HG02588 (cell line): Measurements from ENCODE around the gene KCTD19.
A peak's percentile ranks its signal among the peaks of the same experiment; 100 is the strongest.

ENCODE experiments used
- ATAC-seq: cut with Tn5 transposase; IDR thresholded peaks from one replicate; pipeline ENCODE4 v1.9.1; 2021; ENCODE audit warnings: mild to moderate bottlenecking, moderate library complexity; ENCODE audit not compliant: unreplicated experiment

Gene KCTD19

GRCh38 chr16:67283826-67284555 lies 42.5 kb downstream of the KCTD19 start:
- ATAC-seq, result no peak

- no peak for ATAC-seq
These were observed 43.3 kb downstream of the KCTD19 start for GRCh38 chr16:67283039-67283825.

- ATAC-seq, result no peak
These were observed 44.1 kb downstream of the KCTD19 start for GRCh38 chr16:67282447-67282805.

- ATAC-seq, result no peak
These were observed 44.8 kb downstream of the KCTD19 start for GRCh38 chr16:67281536-67282446.

- no peak for ATAC-seq
These were observed 46.2 kb downstream of the KCTD19 start for GRCh38 chr16:67280090-67281015.

GRCh38 chr16:67279296-67280089 lies 47.0 kb downstream of the KCTD19 start, which contains the start of gene PLEKHG4:
TSS of gene PLEKHG4 (plus strand) at chr16:67279532. CDS start at chr16:67280045, 513 bp downstream.
- peak; percentile 72 for ATAC-seq

- peak; percentile 25 for ATAC-seq
These were observed 47.7 kb downstream of the KCTD19 start for GRCh38 chr16:67278773-67279295.

GRCh38 chr16:67277999-67278772 lies 48.4 kb downstream of the KCTD19 start:
- no peak for ATAC-seq

- no peak for ATAC-seq
These were observed 49.1 kb downstream of the KCTD19 start for GRCh38 chr16:67277294-67277998.

- ATAC-seq, result no peak
These were observed 51.2 kb downstream of the KCTD19 start for GRCh38 chr16:67275321-67275720.

- ATAC-seq, result no peak
These were observed 55.1 kb downstream of the KCTD19 start for GRCh38 chr16:67271446-67271845.

- ATAC-seq, result no peak
These were observed 55.6 kb downstream of the KCTD19 start for GRCh38 chr16:67270931-67271338.

GRCh38 chr16:67269766-67270165 lies 56.8 kb downstream of the KCTD19 start:
- no peak for ATAC-seq

GRCh38 chr16:67268136-67268579 lies 58.4 kb downstream of the KCTD19 start:
- ATAC-seq, result no peak

GRCh38 chr16:67265834-67266233 lies 60.7 kb downstream of the KCTD19 start:
- no peak for ATAC-seq

- no peak for ATAC-seq
These were observed 61.7 kb downstream of the KCTD19 start for GRCh38 chr16:67264866-67265265.

GRCh38 chr16:67264277-67264676 lies 62.3 kb downstream of the KCTD19 start:
- ATAC-seq, result no peak

GRCh38 chr16:67263201-67263600 lies 63.3 kb downstream of the KCTD19 start:
- ATAC-seq, result no peak
